Suprapubic skin (tissue), 3 donors: ENCODE measurements around the gene ASF1B.
"Not testable (repeated sequence)": the region's sequence is repeated elsewhere in the genome, so short reads cannot be mapped to it uniquely, and the experiment has no call there.

Source experiments
- POLR2A ChIP-seq, 2 donors: fragments of 450-650 bp; IDR thresholded peaks; one replicate each; pipeline ENCODE4 v1.6.1; 2017; ENCODE audit warnings: antibody characterized with exemption in 2 of 2, mild to moderate bottlenecking in 2 of 2, moderate library complexity in 2 of 2
- TF ChIP-seq, protein P1 (sequence below), 2 donors: fragments of 200-600 bp in 1 of 2; fragments of 450-650 bp in 1 of 2; sonication (generic) in 1 of 2; IDR thresholded peaks; one replicate each; pipeline ENCODE4 v1.5.1; 2016 to 2019; ENCODE audit warnings: antibody characterized with exemption in 2 of 2, mild to moderate bottlenecking in 1 of 2, moderate library complexity in 1 of 2

GRCh38 chr19:14185691-14186090 lies 49.3 kb upstream of the ASF1B start:
- TF ChIP-seq POLR2A (IDR thresholded peaks at IDR 0.05): not testable (repeated sequence)
- TF ChIP-seq, protein P1, sequence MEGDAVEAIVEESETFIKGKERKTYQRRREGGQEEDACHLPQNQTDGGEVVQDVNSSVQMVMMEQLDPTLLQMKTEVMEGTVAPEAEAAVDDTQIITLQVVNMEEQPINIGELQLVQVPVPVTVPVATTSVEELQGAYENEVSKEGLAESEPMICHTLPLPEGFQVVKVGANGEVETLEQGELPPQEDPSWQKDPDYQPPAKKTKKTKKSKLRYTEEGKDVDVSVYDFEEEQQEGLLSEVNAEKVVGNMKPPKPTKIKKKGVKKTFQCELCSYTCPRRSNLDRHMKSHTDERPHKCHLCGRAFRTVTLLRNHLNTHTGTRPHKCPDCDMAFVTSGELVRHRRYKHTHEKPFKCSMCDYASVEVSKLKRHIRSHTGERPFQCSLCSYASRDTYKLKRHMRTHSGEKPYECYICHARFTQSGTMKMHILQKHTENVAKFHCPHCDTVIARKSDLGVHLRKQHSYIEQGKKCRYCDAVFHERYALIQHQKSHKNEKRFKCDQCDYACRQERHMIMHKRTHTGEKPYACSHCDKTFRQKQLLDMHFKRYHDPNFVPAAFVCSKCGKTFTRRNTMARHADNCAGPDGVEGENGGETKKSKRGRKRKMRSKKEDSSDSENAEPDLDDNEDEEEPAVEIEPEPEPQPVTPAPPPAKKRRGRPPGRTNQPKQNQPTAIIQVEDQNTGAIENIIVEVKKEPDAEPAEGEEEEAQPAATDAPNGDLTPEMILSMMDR (IDR thresholded peaks at IDR 0.05): not testable (repeated sequence)
